Ovary (tissue), 3 donors: ENCODE data around the gene CMIP.

Source experiments
- EP300 ChIP-seq: sonication (generic); formaldehyde crosslinking; IDR thresholded peaks from one replicate; pipeline ENCODE4 v1.6.1; 2017; ENCODE audit warnings: antibody characterized with exemption
- POLR2A ChIP-seq: fragments of 450-650 bp; IDR thresholded peaks from one replicate; pipeline ENCODE4 v1.6.1; 2017; ENCODE audit warnings: antibody characterized with exemption, mild to moderate bottlenecking, moderate library complexity
- TF ChIP-seq, protein P1 (sequence below), 3 donors: fragments of 450-650 bp in 2 of 3; fragments of 200-600 bp in 1 of 3; IDR thresholded peaks; one replicate each; pipeline versions ENCODE4 v1.5.1 to v1.8.0; 2016 to 2022; ENCODE audit warnings: antibody characterized with exemption in 3 of 3, mild to moderate bottlenecking in 1 of 3
- donor health status: DM: no; HTN: no; CAD: no.

DNA sequence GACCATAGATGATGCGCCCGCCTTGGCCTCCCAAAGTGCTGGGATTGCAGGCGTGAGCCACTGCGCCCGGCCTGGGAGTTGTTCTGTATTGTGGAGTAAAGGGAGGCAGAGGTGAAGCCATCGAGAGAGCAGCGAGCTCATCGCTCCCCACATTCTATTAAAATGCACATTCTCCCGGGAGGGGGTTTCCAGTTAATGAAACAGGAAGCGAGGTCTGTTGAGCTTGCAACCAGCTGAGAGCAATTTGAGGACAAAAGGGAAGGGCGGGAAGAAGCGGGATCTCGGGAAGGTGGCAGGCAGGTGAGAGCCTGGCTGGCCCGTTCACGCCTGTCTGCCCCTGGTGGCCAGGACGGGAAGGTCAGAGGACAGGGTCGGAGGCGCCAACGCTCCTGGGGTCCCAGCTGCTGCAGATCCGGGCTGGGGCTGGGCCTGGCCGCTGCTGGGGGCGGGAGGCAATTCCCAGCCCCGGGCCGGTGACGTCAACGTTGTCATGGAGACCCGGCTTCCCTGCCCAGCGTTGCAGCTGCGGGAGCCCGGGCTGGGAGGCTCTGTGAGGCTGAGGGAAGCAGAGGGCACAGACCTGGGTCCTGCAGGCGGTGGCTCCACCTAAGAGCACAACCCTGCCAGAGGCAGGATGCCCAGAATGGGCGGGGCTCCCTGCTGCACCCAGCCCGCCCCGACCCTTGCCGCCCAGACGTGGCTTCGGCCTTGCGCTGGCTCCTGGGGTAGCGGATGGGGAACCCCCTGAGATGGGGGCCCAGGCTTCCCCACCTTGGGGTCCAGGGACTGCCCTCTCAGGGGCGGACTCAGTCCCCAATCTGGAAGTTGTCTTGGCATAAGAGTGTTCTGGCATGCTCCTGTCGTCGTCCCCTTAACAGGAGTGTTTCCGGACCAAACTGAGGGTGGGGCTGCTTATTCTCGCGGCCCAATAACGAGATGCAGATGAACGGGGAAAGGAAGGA, 285.8 kb downstream of the CMIP start:
- TF ChIP-seq, protein P1, sequence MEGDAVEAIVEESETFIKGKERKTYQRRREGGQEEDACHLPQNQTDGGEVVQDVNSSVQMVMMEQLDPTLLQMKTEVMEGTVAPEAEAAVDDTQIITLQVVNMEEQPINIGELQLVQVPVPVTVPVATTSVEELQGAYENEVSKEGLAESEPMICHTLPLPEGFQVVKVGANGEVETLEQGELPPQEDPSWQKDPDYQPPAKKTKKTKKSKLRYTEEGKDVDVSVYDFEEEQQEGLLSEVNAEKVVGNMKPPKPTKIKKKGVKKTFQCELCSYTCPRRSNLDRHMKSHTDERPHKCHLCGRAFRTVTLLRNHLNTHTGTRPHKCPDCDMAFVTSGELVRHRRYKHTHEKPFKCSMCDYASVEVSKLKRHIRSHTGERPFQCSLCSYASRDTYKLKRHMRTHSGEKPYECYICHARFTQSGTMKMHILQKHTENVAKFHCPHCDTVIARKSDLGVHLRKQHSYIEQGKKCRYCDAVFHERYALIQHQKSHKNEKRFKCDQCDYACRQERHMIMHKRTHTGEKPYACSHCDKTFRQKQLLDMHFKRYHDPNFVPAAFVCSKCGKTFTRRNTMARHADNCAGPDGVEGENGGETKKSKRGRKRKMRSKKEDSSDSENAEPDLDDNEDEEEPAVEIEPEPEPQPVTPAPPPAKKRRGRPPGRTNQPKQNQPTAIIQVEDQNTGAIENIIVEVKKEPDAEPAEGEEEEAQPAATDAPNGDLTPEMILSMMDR (IDR thresholded peaks at IDR 0.05): peak in 2 of 3 donors; percentile 38 to 47
- TF ChIP-seq POLR2A: no peak
- TF ChIP-seq EP300: no peak
